Thoracic aorta (tissue), 2 donors: ENCODE results near the gene TRIM7. TPM values are rescaled to one million over a fixed set of nuclear protein-coding genes. Genes with fewer than 3 reads are reported as not detected.

Source experiments
- ATAC-seq: fragments of 150-250 bp; one replicate; pipeline ENCODE4 v1.8.0; 2017; ENCODE audit warnings: low read depth; ENCODE audit not compliant: insufficient number of reproducible peaks, low FRiP score
- DNase-seq: peaks from one replicate; pipeline ENCODE4 v3.0.0-alpha.2; 2020; ENCODE audit warnings: low spot score
- H3K27ac ChIP-seq, 2 donors: fragments of 200-600 bp; sonication (generic); 1 replicate in 1 of 2; 2 replicates in 1 of 2; pipeline ENCODE4 v1.5.1; 2016; ENCODE audit warnings: mild to moderate bottlenecking in 2 of 2, moderate library complexity in 2 of 2
- H3K27me3 ChIP-seq: fragments of 200-600 bp; sonication (generic); replicated peaks from 2 replicates; pipeline ENCODE4 v1.6.0; 2016; ENCODE audit warnings: mild to moderate bottlenecking; ENCODE audit not compliant: insufficient read depth
- H3K36me3 ChIP-seq: fragments of 200-600 bp; sonication (generic); one replicate; pipeline ENCODE4 v1.5.1; 2016
- H3K4me1 ChIP-seq, 2 donors: fragments of 200-600 bp; sonication (generic); 1 replicate in 1 of 2; 2 replicates in 1 of 2; pipeline versions ENCODE4 v1.5.1 to v1.6.0; 2016; ENCODE audit warnings: low read depth in 2 of 2, mild to moderate bottlenecking in 1 of 2; ENCODE audit not compliant: control insufficient read depth in 1 of 2
- H3K4me3 ChIP-seq: fragments of 200-600 bp; sonication (generic); 2 replicates; pipeline ENCODE4 v1.5.1; 2016; ENCODE audit warnings: mild to moderate bottlenecking
- H3K9me3 ChIP-seq: fragments of 200-600 bp; sonication (generic); 2 replicates; pipeline ENCODE4 v1.5.1; 2016
- CTCF ChIP-seq: fragments of 200-600 bp; sonication (generic); IDR thresholded peaks from one replicate; pipeline ENCODE4 v1.5.1; 2019; ENCODE audit warnings: antibody characterized with exemption
- total RNA-seq, 2 donors: library from RNA; depleted of rRNA; stranded (reverse); fragments of >200 nt; gene quantifications; one replicate each; pipeline versions ENCODE4 v1.1.0 to v1.2.3, GENCODE V29; 2016

Gene TRIM7
- total RNA-seq, 2 donors from 2014 or later = 11.4 to 14.7 TPM

GRCh38 chr5:181222630-181223057, 17.6 kb upstream of the TRIM7 start:
- no peak for ATAC-seq
- DNase-seq = no peak
- peak overlapping the region; percentile 84 for H3K4me3 ChIP-seq
- TF ChIP-seq CTCF = no peak
- H3K27me3 ChIP-seq = no peaks in the 10 kb centered on the region
- peak overlapping the region; percentile 92 to 94 for H3K27ac ChIP-seq
- H3K4me1 ChIP-seq = peaks cover 7 to 16% of the 10 kb centered on the region in 2 donors
- no peaks in the 10 kb centered on the region for H3K36me3 ChIP-seq
- H3K9me3 ChIP-seq = no peaks in the 10 kb centered on the region

- peak overlapping the region; percentile 84 for H3K4me3 ChIP-seq
- H3K27ac ChIP-seq = peak overlapping the region; percentile 92 to 94
- DNase-seq (peak; percentile 83), ATAC-seq (peak; percentile 50)
- no peaks in the 10 kb centered on the region for H3K36me3 ChIP-seq
- H3K9me3 ChIP-seq = no peaks in the 10 kb centered on the region
- no peak for TF ChIP-seq CTCF
- H3K27me3 ChIP-seq = no peaks in the 10 kb centered on the region
- H3K4me1 ChIP-seq = peaks cover 7 to 16% of the 10 kb centered on the region in 2 donors
These were observed 17.0 kb upstream of the TRIM7 start for GRCh38 chr5:181221792-181222629.

- peak overlapping the region in 1 of 2 donors; percentile 94 for H3K27ac ChIP-seq
- no peaks in the 10 kb centered on the region for H3K27me3 ChIP-seq
- H3K4me3 ChIP-seq = peak overlapping the region; percentile 84
- no peak for ATAC-seq
- no peak for DNase-seq
- TF ChIP-seq CTCF = no peak
- no peaks in the 10 kb centered on the region for H3K9me3 ChIP-seq
- no peaks in the 10 kb centered on the region for H3K36me3 ChIP-seq
- peaks cover 12 to 21% of the 10 kb centered on the region in 2 donors for H3K4me1 ChIP-seq
These were observed 16.3 kb upstream of the TRIM7 start for GRCh38 chr5:181221105-181221791.

GRCh38 chr5:181220178-181220515, 15.2 kb upstream of the TRIM7 start:
- DNase-seq (no peak), ATAC-seq (no peak)
- no peak for TF ChIP-seq CTCF
- no peak overlapping the region for H3K27ac ChIP-seq
- no peaks in the 10 kb centered on the region for H3K27me3 ChIP-seq
- H3K9me3 ChIP-seq = no peaks in the 10 kb centered on the region
- H3K4me1 ChIP-seq = peaks cover 12 to 22% of the 10 kb centered on the region in 2 donors
- H3K36me3 ChIP-seq = no peaks in the 10 kb centered on the region
- H3K4me3 ChIP-seq = no peak overlapping the region
